Measurements from ENCODE around the gene KLHL25.

KLHL25 gene

GRCh38 chr15:85779249-85779648 is 15.5 kb downstream of the KLHL25 start:
- TF ChIP-seq, protein P1, sequence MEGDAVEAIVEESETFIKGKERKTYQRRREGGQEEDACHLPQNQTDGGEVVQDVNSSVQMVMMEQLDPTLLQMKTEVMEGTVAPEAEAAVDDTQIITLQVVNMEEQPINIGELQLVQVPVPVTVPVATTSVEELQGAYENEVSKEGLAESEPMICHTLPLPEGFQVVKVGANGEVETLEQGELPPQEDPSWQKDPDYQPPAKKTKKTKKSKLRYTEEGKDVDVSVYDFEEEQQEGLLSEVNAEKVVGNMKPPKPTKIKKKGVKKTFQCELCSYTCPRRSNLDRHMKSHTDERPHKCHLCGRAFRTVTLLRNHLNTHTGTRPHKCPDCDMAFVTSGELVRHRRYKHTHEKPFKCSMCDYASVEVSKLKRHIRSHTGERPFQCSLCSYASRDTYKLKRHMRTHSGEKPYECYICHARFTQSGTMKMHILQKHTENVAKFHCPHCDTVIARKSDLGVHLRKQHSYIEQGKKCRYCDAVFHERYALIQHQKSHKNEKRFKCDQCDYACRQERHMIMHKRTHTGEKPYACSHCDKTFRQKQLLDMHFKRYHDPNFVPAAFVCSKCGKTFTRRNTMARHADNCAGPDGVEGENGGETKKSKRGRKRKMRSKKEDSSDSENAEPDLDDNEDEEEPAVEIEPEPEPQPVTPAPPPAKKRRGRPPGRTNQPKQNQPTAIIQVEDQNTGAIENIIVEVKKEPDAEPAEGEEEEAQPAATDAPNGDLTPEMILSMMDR (IDR thresholded peaks at IDR 0.05; ENCODE audit: control insufficient read depth, insufficient read depth, low read depth, low read length, missing control alignments): no peak
- DNase-seq (ENCODE audit: low read depth): no peak
- H3K4me3 ChIP-seq (ENCODE audit: control insufficient read depth, low read depth, low read length): no peak overlapping the region

DNA sequence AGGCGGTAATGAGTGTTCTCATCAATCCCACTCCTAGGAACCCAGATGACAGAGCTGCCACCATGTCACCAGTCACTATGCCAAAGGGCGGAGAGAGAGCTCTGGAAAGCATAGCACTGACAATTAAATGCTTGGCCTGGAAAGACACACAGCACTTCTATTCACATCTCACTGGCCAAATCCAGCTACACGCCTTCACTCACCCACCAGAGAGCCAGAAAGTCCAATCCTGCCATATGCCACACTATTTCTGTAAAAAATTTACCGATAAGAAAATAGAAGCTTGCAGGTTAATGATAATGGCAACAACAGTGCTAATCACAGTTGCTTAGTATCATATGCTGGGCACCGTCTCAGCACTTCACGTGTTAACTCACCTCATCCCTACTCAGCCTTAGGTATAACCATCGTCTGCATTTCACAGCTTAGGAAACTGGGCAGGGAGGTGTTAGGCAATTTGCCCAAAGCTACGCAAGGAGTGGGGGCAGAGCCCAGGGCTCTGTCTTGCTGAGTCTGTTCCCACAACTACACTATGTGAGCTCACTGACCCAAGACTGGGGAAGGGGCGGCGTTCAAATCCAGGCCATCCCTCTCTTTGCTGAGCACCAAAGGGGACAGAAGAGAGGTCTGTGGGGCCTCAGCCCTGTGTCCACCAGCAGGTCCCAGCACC is 16.5 kb downstream of the KLHL25 start:
- no peak for DNase-seq (ENCODE audit: low read depth)
- H3K4me3 ChIP-seq (ENCODE audit: control insufficient read depth, low read depth, low read length): no peak overlapping the region
- TF ChIP-seq, protein P1 (IDR thresholded peaks at IDR 0.05; ENCODE audit: control insufficient read depth, insufficient read depth, low read depth, low read length, missing control alignments): no peak

GRCh38 chr15:85777250-85778106 is 17.2 kb downstream of the KLHL25 start:
- no peak for DNase-seq (ENCODE audit: low read depth)
- no peak overlapping the region for H3K4me3 ChIP-seq (ENCODE audit: control insufficient read depth, low read depth, low read length)
- TF ChIP-seq, protein P1 (IDR thresholded peaks at IDR 0.05; ENCODE audit: control insufficient read depth, insufficient read depth, low read depth, low read length, missing control alignments): no peak

DNA sequence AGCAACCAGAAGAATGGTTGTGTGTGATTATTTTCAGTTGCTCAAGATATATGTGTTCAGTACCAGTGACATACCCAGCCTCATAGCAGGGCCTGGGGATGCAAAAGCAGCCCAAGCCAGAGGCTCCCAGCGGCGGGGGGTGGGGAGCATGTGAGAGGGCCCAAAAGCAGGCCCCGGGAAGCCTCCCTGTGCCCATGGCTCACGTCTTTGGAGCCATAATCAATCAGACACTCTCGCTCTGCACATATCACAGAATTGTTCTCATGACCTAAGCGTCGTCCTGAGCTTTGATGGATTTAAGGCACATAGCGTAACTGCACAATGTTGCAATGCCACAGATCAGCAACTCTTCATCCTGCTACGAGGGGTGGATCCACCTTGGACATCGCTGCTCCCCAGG is 20.8 kb downstream of the KLHL25 start:
- DNase-seq (ENCODE audit: low read depth): no peak
- TF ChIP-seq, protein P1 (IDR thresholded peaks at IDR 0.05; ENCODE audit: control insufficient read depth, insufficient read depth, low read depth, low read length, missing control alignments): no peak
- no peak overlapping the region for H3K4me3 ChIP-seq (ENCODE audit: control insufficient read depth, low read depth, low read length)

- DNase-seq (ENCODE audit: low read depth): no peak
- H3K4me3 ChIP-seq (ENCODE audit: control insufficient read depth, low read depth, low read length): no peak overlapping the region
- TF ChIP-seq, protein P1 (IDR thresholded peaks at IDR 0.05; ENCODE audit: control insufficient read depth, insufficient read depth, low read depth, low read length, missing control alignments): no peak
Observed at GRCh38 chr15:85773249-85773648, 21.5 kb downstream of the KLHL25 start.

DNA sequence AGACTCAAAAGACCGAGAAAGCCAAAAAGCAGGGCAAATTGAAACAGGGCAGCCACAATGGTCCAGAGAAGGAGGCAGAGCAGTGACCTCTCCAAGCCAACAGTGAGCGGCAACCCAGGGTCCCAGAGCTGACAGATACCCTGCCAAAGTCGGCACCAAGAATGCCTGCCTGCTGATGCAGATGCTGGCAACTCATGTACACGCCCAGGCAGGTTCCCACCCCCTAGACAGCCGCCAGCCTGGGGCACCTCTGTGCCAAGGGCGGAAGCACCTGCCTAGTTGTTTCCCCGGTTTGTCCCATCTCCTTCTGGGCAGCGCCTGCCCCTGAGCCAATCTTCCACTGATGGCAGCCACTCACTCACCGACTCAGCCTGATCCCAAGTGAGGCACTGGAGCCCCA is 22.1 kb downstream of the KLHL25 start:
- TF ChIP-seq, protein P1 (IDR thresholded peaks at IDR 0.05; ENCODE audit: control insufficient read depth, insufficient read depth, low read depth, low read length, missing control alignments): no peak
- H3K4me3 ChIP-seq (ENCODE audit: control insufficient read depth, low read depth, low read length): no peak overlapping the region

More for the DNA sequence above, 22.1 kb downstream of the KLHL25 start:
- no peak for DNase-seq (ENCODE audit: low read depth)

All from AG09309 (cell line).